Upper lobe of left lung (tissue), 6 donors: Measurements from ENCODE around the gene ACTN1. TPM values are rescaled to one million over a fixed set of nuclear protein-coding genes. Genes with fewer than 3 reads are reported as not detected.

Experiments
- ATAC-seq, 2 donors: fragments of 200-7000 bp; cut with Tn5 transposase; one replicate each; pipeline ENCODE4 v1.9.1; 2022; ENCODE audit warnings: mild to moderate bottlenecking in 2 of 2, moderate library complexity in 2 of 2; ENCODE audit not compliant: low FRiP score in 2 of 2
- DNase-seq, 2 donors: peaks; one replicate each; pipeline ENCODE4 v3.0.0-alpha.2; 2019 to 2020
- H3K27ac ChIP-seq, 4 donors: fragments of 200-600 bp; sonication (generic); one replicate each; pipeline ENCODE4 v1.5.1; 2016 to 2019
- H3K27me3 ChIP-seq, 4 donors: fragments of 200-600 bp; sonication (generic); one replicate each; pipeline ENCODE4 v1.5.1; 2017 to 2019
- H3K36me3 ChIP-seq, 4 donors: fragments of 200-600 bp; sonication (generic); one replicate each; pipeline ENCODE4 v1.5.1; 2016 to 2019
- H3K4me1 ChIP-seq, 4 donors: fragments of 200-600 bp; sonication (generic); one replicate each; pipeline ENCODE4 v1.5.1; 2018 to 2019
- H3K4me3 ChIP-seq, 4 donors: fragments of 200-600 bp; sonication (generic); one replicate each; pipeline ENCODE4 v1.5.1; 2017 to 2019; ENCODE audit warnings: mild to moderate bottlenecking in 2 of 4, moderate library complexity in 1 of 4
- H3K9me3 ChIP-seq, 4 donors: fragments of 200-600 bp; sonication (generic); one replicate each; pipeline ENCODE4 v1.5.1; 2018 to 2019
- EP300 ChIP-seq, 4 donors: sonication (generic); formaldehyde crosslinking; IDR thresholded peaks; one replicate each; pipeline ENCODE4 v1.5.1; 2017; ENCODE audit warnings: antibody characterized with exemption in 4 of 4, control low read depth in 2 of 4
- POLR2A ChIP-seq, 4 donors: fragments of 450-650 bp; IDR thresholded peaks; one replicate each; pipeline ENCODE4 v1.5.1; 2016 to 2017; ENCODE audit warnings: antibody characterized with exemption in 4 of 4, mild to moderate bottlenecking in 2 of 4
- POLR2AphosphoS5 ChIP-seq, 2 donors: sonication (generic); formaldehyde crosslinking; IDR thresholded peaks; one replicate each; pipeline ENCODE4 v1.5.1; 2017; ENCODE audit warnings: antibody characterized with exemption in 2 of 2
- WGBS, 2 donors: methylation state at CpG; one replicate each; pipeline ENCODE4 v1.1.5; 2017 to 2018; 5-methylcytosine and 5-hydroxymethylcytosine counted together
- total RNA-seq, 6 donors: library from RNA; depleted of rRNA in 4 of 6; stranded (reverse); fragments of >200 nt in 4 of 6; gene quantifications; one replicate each; pipeline versions ENCODE4 v1.1.0 to v1.2.1, GENCODE V29; 2016 to 2021
- TF ChIP-seq, protein P1 (sequence below), 6 experiments: fragments of 450-650 bp in 4 of 6; fragments of 200-600 bp in 2 of 6; sonication (generic) in 2 of 6; IDR thresholded peaks; one replicate each; pipeline ENCODE4 v1.5.1; 2016 to 2019; ENCODE audit warnings: antibody characterized with exemption in 6 of 6
- donor health status: DM: no; HTN: no; CAD: no; lungs with moderate emphysema.
- donor health status: DM: no; HTN: yes; CAD: no; lungs with severe emphysema.

The ACTN1 gene
- total RNA-seq, 6 donors from 2014 or later = 117 to 195 (median 157) TPM

DNA sequence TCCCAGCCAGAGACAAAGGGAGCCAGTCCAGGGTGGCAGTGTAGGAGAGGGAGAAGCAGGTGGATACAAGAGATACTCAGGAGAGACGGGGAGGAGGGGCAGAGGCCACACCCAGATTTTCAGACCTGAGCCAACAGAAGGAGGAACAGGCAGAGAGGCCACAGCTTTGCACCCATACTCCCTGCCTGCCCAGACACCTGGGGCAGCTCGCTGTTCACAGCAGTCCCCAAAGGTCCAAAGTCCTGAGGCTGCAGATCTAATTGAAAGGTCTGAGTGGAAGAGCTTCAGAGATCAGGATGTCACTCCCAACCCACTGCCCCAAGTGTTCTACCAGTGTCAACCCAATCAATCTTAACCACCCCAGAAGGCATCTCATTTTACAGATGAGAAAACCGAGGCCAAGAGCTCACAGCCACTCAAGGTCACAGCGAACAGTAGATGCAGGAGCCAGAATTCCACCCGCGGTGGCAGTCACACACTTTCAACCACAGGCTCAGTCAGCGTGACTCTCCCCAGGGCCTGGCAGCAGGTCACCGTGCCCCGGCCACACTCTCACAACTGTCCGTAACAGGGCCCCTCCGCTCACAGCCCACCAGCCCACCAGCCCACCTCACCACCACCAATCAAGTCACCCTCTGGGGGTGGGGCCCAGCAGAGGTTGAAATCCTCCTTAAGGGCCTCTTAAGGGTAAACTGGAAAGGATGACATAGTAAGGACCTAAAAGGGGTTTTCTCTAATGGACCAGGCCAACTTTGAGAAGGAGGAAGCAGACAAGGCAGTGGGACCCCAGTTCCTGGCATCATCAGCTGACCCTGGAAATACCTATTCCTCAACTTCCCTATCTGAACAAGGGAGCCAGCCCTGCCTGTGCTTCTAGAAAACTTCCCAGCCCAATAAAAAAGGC lies 33.3 kb downstream of the ACTN1 start:
- WGBS, 2 donors = 75 to 79% methylated on average over 11 of the region's 11 CpGs
- peak in 1 of 2 donors; percentile 50 for DNase-seq
- Histone ChIP-seq H3K4me3 (no peak overlapping the region), H3K27ac (peak overlapping the region in 2 of 4 donors; percentile 3 to 61), H3K9me3 (no peaks in the 10 kb centered on the region), H3K27me3 (no peaks in the 10 kb centered on the region), H3K4me1 (peaks cover 38 to 77% (median 52%) of the 10 kb centered on the region in 4 donors), H3K36me3 (no peaks in the 10 kb centered on the region)
- TF ChIP-seq, protein P1, sequence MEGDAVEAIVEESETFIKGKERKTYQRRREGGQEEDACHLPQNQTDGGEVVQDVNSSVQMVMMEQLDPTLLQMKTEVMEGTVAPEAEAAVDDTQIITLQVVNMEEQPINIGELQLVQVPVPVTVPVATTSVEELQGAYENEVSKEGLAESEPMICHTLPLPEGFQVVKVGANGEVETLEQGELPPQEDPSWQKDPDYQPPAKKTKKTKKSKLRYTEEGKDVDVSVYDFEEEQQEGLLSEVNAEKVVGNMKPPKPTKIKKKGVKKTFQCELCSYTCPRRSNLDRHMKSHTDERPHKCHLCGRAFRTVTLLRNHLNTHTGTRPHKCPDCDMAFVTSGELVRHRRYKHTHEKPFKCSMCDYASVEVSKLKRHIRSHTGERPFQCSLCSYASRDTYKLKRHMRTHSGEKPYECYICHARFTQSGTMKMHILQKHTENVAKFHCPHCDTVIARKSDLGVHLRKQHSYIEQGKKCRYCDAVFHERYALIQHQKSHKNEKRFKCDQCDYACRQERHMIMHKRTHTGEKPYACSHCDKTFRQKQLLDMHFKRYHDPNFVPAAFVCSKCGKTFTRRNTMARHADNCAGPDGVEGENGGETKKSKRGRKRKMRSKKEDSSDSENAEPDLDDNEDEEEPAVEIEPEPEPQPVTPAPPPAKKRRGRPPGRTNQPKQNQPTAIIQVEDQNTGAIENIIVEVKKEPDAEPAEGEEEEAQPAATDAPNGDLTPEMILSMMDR (IDR thresholded peaks at IDR 0.05) = no peak
- TF ChIP-seq POLR2AphosphoS5 (IDR thresholded peaks at IDR 0.05) = no peak
- TF ChIP-seq POLR2A (IDR thresholded peaks at IDR 0.05) = no peak
- TF ChIP-seq EP300 (IDR thresholded peaks at IDR 0.05) = no peak
- no peak for ATAC-seq

DNA sequence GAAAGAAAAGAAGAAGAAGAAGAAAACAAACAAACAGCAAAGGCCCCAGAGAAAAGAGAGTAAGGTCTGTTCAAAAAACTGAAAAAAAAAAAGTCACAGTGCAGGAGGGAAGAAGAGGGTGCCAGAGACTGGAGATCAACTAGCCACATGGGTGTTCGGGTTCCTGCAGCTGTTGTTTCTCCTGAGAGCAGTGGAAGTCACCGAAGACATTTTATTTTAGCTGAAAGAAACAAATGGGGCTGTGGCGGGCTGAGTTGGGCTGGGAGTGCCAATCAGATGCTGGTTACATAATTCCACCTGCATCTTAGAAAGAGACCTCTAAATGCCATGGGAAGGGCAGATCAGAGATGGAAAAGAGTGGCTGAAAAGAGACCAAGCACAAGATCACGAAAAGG lies 33.9 kb downstream of the ACTN1 start:
- WGBS, 2 donors = 66 to 68% methylated on average over 4 of the region's 4 CpGs
- H3K36me3 ChIP-seq = no peaks in the 10 kb centered on the region
- TF ChIP-seq EP300 (IDR thresholded peaks at IDR 0.05) (no peak), POLR2A (IDR thresholded peaks at IDR 0.05) (no peak), POLR2AphosphoS5 (IDR thresholded peaks at IDR 0.05) (no peak)
- TF ChIP-seq, protein P1 (IDR thresholded peaks at IDR 0.05) = no peak

GRCh38 chr14:68944162-68944561 lies 34.9 kb downstream of the ACTN1 start:
- Histone ChIP-seq H3K27ac (peak overlapping the region in 1 of 4 donors; percentile 40), H3K36me3 (no peaks in the 10 kb centered on the region), H3K4me3 (no peak overlapping the region), H3K27me3 (no peaks in the 10 kb centered on the region), H3K4me1 (peaks cover 39 to 79% (median 52%) of the 10 kb centered on the region in 4 donors), H3K9me3 (no peaks in the 10 kb centered on the region)
- DNase-seq (no peak), ATAC-seq (no peak)
- WGBS, 2 donors = 84 to 90% methylated on average over 6 of the region's 6 CpGs
- no peak for TF ChIP-seq POLR2A (IDR thresholded peaks at IDR 0.05)
- no peak for TF ChIP-seq POLR2AphosphoS5 (IDR thresholded peaks at IDR 0.05)
- TF ChIP-seq, protein P1 (IDR thresholded peaks at IDR 0.05) = no peak
- TF ChIP-seq EP300 (IDR thresholded peaks at IDR 0.05) = no peak

More for the DNA sequence above, 33.9 kb downstream of the ACTN1 start:
- Histone ChIP-seq H3K4me3 (no peak overlapping the region), H3K27ac (peak overlapping the region in 2 of 4 donors; percentile 3 to 61), H3K27me3 (no peaks in the 10 kb centered on the region), H3K9me3 (no peaks in the 10 kb centered on the region), H3K4me1 (peaks cover 38 to 79% (median 50%) of the 10 kb centered on the region in 4 donors)
- DNase-seq (no peak), ATAC-seq (no peak)

- Histone ChIP-seq H3K4me1 (peaks cover 39 to 79% (median 52%) of the 10 kb centered on the region in 4 donors), H3K27me3 (no peaks in the 10 kb centered on the region), H3K9me3 (no peaks in the 10 kb centered on the region), H3K4me3 (no peak overlapping the region), H3K27ac (peak overlapping the region in 1 of 4 donors; percentile 40), H3K36me3 (no peaks in the 10 kb centered on the region)
- no peak for DNase-seq
- 84 to 91% methylated on average over 10 of the region's 10 CpGs for WGBS, 2 donors
- TF ChIP-seq POLR2A (IDR thresholded peaks at IDR 0.05) (no peak), EP300 (IDR thresholded peaks at IDR 0.05) (no peak), POLR2AphosphoS5 (IDR thresholded peaks at IDR 0.05) (no peak)
- TF ChIP-seq, protein P1 (IDR thresholded peaks at IDR 0.05) = no peak
- ATAC-seq = no peak
Observed at GRCh38 chr14:68943107-68943506, 36.0 kb downstream of the ACTN1 start.
